Activated CD8-positive, alpha-beta memory T cell treated with anti-CD3 and anti-CD28 coated beads for 36 hours (primary cell): ENCODE results near the gene ADSS1. TPM values are rescaled to one million over a fixed set of nuclear protein-coding genes. Genes with fewer than 3 reads are reported as not detected.

Experiments used
- CTCF ChIA-PET: fragments of 350-600 bp; sonication (Branson Sonifier 250); formaldehyde crosslinking; loops from one replicate; lab custom pipeline; 2021; ENCODE audit warnings: antibody characterized with exemption; lab: Charles Lee
- POLR2A ChIA-PET: fragments of 350-600 bp; sonication (Branson Sonifier 250); formaldehyde crosslinking; loops from one replicate; lab custom pipeline; 2021; ENCODE audit warnings: antibody characterized with exemption; lab: Charles Lee
- total RNA-seq, 2 experiments: library from RNA; stranded (reverse); gene quantifications; one replicate each; pipeline ENCODE4 v1.2.3, GENCODE V29; 2021

ADSS1 gene
- total RNA-seq, 2 experiments from 2014 or later = 1.7 to 1.8 TPM

DNA sequence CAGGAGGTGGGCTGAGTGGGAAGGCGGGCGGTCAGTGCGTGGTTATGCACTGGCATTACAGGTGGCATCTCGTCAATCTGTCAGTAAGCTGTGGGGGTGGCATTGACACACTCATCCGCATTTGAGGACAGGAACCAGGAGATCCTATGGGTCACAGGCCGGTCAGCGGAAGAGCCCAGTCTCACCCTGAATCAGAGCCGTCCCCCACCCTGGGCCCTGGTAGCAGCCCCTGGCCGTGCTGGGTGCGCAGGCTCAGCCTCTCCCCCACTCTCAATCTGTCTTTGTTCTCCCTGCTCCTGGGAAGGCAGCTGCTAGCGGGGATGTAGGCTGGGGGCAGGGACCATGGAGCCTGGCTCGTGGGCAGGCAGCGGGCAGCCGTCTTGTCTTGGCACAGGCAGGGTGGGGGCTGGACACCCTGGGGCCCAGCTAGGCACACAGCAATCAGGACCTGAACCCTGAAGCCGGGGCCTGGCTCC is 29.5 kb upstream of the ADSS1 start:
- CTCF ChIA-PET = interaction anchor here (1.0 to 2.4 kb wide), 3 partner anchors 15 to 43 kb away, joined by 3 to 7 read pairs (median 3); no protein-coding TSS in a partner anchor
- POLR2A ChIA-PET = no interaction called here

DNA sequence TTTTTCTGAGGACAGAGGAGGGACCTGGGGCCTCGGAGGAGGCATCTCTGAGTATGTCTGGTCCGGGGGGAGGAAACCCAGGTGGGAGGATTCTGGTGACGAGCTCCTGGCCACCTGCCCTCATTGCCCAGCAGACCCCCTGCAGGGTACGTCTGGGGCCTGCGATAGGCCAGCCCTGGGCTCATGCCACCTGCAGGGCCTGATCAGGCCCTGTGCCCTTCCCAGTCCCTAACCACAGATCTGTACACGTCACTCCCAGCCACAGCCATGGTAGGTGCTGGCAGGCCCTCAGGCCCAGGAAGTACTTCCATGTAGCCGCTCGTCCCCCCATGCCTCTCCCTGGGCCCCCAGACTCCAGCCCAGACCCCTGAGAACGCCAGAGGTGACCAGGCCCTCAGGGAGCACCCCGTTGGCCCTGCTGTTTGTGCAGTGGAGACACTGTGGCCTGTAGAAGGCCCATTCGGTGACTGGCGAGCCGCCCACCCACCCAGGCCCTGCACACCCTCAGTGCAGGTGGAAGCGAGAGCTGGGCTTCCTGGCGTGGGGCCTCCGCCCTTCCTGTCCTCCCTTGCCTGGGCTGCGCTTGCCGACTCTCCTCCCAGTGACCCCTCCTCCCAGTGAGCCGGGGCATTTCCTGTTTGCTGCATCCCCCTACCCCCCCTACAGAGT is 28.9 kb upstream of the ADSS1 start:
- POLR2A ChIA-PET = interaction anchor here (0.7 to 0.8 kb wide), 2 partner anchors 18 to 58 kb away, joined by 3 read pairs; partner anchors contain the start of gene SIVA1
- CTCF ChIA-PET = interaction anchor here (1.0 to 2.4 kb wide), 3 partner anchors 14 to 44 kb away, joined by 3 to 7 read pairs (median 3); no protein-coding TSS in a partner anchor

DNA sequence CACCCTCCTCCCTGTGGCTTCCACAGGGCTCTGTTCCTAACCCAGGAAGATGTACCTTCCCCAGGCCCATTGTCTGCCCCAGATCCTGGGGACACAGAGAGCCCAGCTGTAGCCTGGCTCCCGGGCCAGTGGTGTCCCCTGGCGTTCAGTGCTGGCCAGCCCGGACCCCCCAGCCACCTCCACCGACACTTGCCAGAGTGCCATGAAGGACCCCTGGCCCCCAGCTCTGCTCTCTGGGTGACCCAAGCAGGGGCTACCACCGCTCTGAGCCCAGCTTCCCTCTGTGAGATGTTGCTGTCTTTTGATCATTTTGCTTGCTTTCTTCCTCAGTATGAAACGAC is 28.4 kb upstream of the ADSS1 start:
- ChIA-PET POLR2A (interaction anchor here (0.7 to 0.8 kb wide), 2 partner anchors 18 to 57 kb away, joined by 3 read pairs; partner anchors contain the start of gene SIVA1), CTCF (interaction anchor here (2.4 kb wide), 1 partner anchor 13 kb away, joined by 7 read pairs; no protein-coding TSS in a partner anchor)

DNA sequence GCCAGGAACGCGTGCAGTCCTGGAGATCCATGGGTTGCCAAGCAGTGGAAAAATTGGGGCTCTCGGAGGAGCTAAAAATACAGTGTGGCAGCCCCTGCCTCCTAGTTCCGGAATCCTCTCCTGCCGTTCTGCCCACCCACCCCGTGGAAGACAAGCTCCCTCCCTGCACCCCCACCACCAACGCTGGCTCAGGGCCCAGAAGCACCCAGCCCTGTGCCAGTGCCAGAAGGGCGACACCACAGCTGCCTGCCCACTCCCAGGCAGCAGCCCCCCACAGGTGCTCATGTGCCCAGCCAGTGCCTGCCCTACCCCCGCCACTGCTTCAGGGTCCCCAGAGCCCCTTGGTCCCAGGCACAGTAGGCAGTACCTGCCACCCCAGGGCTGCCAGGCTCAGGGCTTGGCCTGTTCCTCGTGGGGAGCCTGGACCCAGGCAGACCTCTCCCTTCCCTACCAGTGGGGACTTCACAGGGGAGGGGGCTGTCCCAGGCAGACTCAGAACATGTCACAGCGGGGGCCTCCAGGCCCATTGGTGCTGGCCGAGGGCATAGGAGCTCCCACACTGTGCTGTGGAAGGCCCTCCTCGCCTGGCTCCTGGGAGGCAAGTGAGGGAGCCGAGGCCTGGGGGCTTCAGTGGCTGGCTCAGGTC is 27.2 kb upstream of the ADSS1 start:
- POLR2A ChIA-PET = no interaction called here
- CTCF ChIA-PET = no interaction called here

DNA sequence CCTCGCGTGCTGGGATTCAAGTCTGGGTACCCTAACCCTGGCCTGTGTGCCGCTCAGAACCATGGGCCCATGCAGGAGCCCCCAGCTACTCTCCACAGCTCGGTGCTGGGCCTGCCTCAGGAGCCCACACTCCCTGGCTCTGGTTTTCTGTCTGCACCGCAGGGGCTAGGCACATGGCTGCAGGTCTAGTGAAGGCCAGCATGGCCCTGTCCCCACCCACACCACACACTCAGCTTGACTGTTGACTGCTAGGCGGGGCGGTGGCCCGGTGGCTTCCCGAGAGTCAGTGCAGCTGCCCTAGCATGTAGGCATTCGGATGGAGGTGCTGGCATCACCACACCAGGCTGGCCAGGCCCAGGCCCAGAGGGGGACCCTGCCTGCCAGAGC is 26.7 kb upstream of the ADSS1 start:
- ChIA-PET POLR2A (no interaction called here), CTCF (no interaction called here)

DNA sequence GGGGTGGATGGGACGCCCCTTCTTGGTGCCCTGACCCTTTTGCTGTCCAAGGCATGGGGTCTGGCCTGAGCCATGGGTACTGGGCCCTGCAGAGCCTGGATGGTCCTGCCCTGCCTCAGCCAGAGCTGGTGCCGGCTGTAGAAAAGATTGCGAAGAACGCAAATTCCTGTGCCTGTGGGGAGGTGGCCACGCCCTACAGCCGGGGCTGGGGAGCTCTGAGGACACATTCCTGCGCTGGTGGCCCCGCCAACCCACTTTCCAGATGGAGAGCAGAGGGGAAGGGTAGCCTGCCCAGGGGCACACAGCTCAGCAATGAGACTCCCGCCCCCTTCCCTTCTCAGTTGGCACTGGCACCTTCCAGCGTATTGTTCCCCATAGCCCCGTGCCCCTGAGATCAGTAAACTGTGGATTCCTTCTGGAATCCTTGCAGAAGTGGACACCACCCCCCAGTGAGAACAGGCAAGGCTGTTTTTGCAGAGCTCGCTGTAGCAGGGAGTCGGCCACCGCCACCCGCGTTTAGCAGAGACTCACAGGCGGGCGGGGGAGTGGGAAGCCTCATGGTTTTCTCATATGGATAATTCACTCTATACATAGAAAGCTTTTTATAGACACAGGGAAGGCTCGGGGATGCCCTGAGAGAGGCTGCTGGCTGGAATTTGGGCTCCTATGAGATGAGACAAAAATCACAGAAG is 26.0 kb upstream of the ADSS1 start:
- CTCF ChIA-PET = no interaction called here
- POLR2A ChIA-PET = no interaction called here

DNA sequence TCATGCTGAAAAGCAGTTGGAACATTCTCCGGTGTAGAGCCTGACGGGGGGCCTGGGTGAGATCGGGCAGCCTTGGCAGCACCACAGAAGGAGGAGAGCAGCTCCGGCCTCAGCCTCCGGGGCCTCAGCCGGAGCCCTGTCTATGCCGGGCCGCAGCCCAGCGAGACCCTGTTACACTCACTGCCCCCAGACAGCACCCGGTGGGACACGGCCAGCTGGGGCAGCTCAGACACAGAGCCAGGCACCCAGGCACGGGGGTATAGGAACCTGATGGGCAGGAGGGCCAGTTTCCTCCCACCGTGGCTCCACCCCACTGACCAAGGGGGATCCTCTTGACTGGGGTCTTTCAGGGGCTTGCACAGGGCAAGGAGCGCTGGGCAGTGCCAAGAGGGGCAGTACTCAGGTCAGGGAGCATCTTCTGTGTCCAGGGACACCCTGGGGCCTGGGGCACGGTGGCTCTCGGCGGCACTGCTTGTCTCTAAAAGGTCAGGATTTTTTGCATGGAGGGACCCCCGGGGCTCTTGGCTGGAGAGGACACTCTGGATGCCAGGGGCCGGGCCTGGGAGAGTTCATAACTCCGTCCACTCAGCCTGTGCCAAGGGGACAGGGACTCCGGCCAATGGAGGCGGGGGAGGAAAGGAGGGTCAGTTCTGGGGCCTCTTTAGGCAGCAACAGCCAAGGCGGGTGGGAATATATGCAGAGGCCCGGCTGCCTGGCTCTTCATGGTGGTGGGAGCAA is 25.2 kb upstream of the ADSS1 start:
- POLR2A ChIA-PET = no interaction called here
- CTCF ChIA-PET = no interaction called here

DNA sequence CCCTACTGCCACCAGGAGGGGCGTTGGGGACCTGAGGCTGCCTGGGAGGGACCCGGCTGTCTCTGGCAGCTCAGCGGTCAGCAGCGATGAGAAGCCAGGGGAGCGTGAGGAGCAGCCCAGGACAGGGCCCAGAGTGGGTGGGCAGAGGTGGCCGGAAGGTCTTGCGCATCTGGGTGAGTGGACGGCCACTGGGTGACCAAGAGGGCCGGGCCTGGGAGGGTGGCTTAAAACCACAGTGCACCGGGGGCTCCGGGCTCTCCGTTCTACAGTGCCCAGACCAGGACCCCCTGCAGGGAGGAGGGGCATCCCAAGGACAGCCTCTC is 24.6 kb upstream of the ADSS1 start:
- ChIA-PET POLR2A (no interaction called here), CTCF (no interaction called here)

DNA sequence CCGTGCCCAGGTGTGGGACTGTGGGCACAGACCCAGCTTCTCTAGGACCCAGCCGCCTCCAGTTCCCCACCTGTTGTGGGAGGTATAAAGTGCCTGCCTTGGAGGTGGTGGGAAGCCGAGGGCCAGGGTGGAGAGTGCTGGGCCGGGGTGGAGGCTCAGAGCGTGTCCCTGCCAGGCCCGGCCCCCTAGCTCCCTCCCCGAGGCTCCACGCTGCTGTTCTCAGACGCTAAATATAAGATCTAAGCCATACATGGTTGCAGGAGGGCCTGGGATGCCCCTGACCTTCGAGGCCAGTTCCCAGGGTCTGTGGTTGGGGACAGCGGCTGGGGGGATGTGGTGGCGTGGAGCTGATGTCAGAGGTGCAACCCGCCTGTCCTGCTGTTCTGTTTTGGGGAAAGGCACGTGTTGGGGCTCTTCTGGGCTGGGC is 23.8 kb upstream of the ADSS1 start:
- CTCF ChIA-PET = interaction anchor here (1.3 kb wide), 1 partner anchor 9 kb away, joined by 3 read pairs; no protein-coding TSS in a partner anchor
- POLR2A ChIA-PET = interaction anchor here (0.6 kb wide), 1 partner anchor 560 kb away, joined by 3 read pairs; no protein-coding TSS in a partner anchor

DNA sequence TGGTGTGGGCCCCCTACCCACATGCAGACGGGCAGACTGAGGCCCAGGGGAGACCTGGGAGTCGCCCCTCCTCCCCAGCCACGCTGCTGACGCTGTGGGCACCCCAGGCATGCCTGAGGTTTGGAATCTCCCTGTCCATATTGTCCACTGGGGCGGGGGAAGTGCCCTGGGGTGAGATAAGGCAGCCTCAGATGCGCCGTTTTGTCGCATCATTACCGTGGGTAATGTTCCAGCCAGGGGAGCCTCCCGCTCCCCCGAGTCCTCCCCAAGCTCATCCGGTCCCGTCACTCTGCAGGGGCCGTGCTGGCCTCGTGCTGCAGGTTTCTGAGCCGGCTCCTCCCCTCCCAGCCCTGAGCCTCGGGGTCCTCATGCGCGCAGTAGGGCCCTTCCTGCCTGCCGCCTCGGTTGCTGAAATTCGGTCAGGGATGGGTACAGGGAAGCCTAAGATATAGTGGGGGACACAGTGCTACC is 23.2 kb upstream of the ADSS1 start:
- ChIA-PET POLR2A (interaction anchor here (0.6 to 1.1 kb wide), 2 partner anchors 23 to 561 kb away, joined by 3 read pairs; no protein-coding TSS in a partner anchor), CTCF (interaction anchor here (1.3 kb wide), 1 partner anchor 9 kb away, joined by 3 read pairs; no protein-coding TSS in a partner anchor)

DNA sequence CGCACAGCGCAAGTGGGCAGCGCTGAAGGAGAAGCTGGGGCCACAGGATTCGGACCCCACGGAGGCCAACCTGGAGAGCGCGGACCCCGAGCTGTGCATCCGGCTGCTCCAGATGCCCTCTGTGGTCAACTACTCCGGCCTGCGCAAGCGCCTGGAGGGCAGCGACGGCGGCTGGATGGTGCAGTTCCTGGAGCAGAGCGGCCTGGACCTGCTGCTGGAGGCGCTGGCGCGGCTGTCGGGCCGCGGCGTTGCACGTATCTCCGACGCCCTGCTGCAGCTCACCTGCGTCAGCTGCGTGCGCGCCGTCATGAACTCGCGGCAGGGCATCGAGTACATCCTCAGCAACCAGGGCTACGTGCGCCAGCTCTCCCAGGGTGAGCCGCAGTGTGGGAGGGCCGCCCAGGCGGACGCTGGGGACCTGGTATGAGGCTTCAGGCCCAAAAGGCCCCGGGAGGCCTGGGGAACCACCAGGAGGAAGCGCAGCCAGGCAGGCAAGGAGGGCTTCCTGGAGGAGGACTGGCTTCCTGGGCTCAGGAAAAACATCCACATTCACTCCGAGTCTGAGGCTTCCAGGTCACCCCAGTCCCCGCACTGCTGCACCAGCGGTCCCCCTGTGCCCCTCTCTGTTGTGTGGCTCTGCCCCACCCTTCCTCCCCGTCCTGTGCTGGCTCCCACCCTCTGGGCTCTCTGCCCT is 22.5 kb upstream of the ADSS1 start:
- ChIA-PET POLR2A (interaction anchor here (0.5 to 1.1 kb wide), 2 partner anchors 24 to 147 kb away, joined by 3 read pairs; no protein-coding TSS in a partner anchor), CTCF (no interaction called here)

DNA sequence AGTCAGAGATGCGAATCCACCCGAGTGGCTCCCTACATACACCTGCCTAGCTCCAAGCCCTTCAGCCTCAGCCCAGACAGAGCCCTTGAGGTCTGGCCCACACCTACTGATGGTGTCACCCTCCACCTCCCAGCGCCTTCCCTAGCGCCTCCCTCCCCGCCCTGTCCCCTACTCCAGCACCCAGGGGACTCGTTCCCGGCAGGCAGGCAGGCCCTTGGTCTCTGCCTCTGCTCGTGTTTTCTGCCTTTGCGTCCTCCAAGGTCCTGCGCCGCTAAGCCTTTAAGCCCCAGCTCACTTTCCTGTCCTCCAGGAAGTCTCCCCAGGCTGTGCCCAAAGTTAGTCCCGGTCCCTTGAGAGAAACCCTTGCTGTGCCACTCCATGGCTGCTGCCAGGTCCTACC is 21.9 kb upstream of the ADSS1 start:
- POLR2A ChIA-PET = interaction anchor here (0.5 kb wide), 1 partner anchor 146 kb away, joined by 3 read pairs; no protein-coding TSS in a partner anchor

DNA sequence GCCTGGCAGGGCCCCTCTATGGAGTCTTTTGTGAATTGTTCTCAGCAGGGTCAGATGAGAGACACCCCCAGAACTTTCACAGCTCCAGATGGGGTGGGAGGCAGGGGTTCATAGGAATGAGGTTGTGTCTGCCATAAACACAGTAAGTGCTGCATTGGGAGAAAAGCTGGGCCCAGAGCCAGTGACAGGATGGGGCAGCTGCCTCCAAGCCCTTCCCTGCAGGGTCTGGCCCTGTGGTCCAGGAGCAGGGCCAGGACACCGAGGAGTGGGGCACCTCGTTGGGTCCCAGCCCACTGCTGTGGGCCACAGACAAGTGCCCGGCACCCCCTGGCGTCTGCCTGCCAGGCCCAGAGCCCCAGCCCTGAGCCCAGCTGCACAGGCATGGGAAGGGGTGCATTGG is 21.4 kb upstream of the ADSS1 start:
- ChIA-PET POLR2A (no interaction called here), CTCF (interaction anchor here (1.0 kb wide), 1 partner anchor 36 kb away, joined by 3 read pairs; no protein-coding TSS in a partner anchor)

More for the DNA sequence above, 21.9 kb upstream of the ADSS1 start:
- CTCF ChIA-PET = no interaction called here

DNA sequence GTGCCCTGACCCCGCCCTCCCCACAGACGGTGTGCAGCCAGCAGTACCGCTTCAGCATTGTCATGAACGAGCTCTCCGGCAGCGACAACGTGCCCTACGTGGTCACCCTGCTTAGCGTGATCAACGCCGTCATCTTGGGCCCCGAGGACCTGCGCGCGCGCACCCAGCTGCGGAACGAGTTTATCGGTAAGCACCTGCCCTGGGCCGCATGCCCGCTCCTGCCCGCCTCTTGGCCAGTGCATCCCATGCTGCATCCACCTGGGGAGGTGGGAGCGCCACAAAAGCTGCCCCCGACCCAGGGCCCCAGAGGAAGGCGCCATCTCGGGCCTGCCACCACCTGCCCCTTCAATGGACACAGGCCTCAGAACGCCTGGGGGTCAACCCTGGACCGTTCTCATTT is 20.8 kb upstream of the ADSS1 start:
- POLR2A ChIA-PET = no interaction called here
- CTCF ChIA-PET = interaction anchor here (1.0 kb wide), 1 partner anchor 37 kb away, joined by 3 read pairs; no protein-coding TSS in a partner anchor

DNA sequence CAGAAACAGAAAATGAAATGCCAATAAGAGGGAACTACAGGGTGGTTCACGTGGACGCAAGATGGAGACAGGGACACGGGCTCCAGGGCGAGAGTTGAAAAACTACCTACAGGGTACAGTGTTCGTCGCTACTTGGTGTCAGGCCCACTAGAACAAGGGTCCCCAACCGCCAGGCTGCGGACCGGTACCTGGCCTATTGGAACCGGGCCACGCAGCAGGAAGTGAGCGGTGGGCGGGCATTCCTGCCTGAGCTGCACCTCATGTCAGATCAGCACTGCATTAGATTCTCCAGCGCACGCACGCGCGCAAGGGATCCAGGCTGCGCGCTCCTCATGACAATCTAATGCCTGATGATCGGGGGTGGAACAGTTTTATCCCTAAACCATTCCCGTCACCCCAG is 19.8 kb upstream of the ADSS1 start:
- POLR2A ChIA-PET = no interaction called here
- CTCF ChIA-PET = interaction anchor here (1.6 kb wide), 1 partner anchor 53 kb away, joined by 3 read pairs; no protein-coding TSS in a partner anchor

DNA sequence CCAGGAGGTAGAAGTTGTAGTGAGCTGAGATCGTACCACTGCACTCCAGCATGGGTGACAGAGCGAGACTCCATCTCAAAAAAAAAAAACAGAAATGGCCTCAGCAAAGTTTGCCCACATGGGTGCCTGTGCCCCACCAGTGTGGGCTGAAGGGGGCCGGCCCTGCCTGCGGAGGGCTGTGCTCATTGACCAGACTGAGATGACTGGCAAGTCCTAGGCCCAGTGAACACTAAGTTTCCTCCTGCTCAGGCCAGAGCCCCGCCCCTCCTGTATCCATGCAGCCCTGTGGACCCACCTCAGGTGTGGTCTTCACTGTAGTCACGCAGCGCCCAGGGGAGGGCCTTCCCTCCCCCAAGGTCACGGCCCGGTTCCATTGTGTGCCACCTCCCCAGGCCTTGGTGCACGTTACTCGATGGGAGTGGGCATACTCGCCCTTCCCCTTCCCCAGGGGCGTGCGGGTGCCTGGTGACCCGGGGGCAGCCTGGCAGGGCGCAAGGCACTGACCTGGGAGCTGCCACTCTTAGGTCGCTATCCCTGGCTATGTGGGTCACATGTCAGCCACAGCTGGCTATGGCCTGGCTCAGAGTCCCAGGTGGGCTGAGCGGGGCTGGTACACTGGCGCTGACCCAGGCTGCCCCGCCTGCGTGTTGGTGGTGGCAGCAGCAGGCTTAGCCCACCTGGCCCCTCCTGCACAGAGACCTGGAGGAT is 18.5 kb upstream of the ADSS1 start:
- ChIA-PET CTCF (interaction anchor here (0.7 to 1.5 kb wide), 3 partner anchors 11 to 489 kb away, joined by 3 read pairs; partner anchors contain the start of gene ADSS1), POLR2A (interaction anchor here (0.7 kb wide), 1 partner anchor 826 kb away, joined by 4 read pairs; no protein-coding TSS in a partner anchor)
